Smooth muscle cell (in vitro differentiated cells): ENCODE results near the gene SLC28A1. TPM values are rescaled to one million over a fixed set of nuclear protein-coding genes. Genes with fewer than 3 reads are reported as not detected.

Experiments
- DNase-seq: peaks from one replicate; lab custom pipeline; 2025; ENCODE audit not compliant: unreplicated experiment; lab: John Stamatoyannopoulos, UW
- H2AFZ ChIP-seq: fragments of 200-600 bp; sonication (generic); 2 replicates; pipeline ENCODE4 v1.6.0; 2016; ENCODE audit warnings: antibody characterized with exemption, low read depth, mild to moderate bottlenecking
- H3F3A ChIP-seq: fragments of 200-600 bp; sonication (generic); 2 replicates; pipeline ENCODE4 v1.6.0; 2017; ENCODE audit warnings: antibody characterized with exemption, low read depth
- H3K27ac ChIP-seq: fragments of 200-600 bp; sonication (generic); 2 replicates; pipeline ENCODE4 v1.5.1; 2016; ENCODE audit warnings: low read depth, mild to moderate bottlenecking
- H3K27me3 ChIP-seq: fragments of 200-600 bp; sonication (generic); 2 replicates; pipeline ENCODE4 v1.6.1; 2016; ENCODE audit warnings: low read depth, mild to moderate bottlenecking
- H3K36me3 ChIP-seq: fragments of 200-600 bp; sonication (generic); 2 replicates; pipeline ENCODE4 v1.5.1; 2016; ENCODE audit warnings: low read depth
- H3K4me1 ChIP-seq: fragments of 200-600 bp; sonication (generic); 2 replicates; pipeline ENCODE4 v1.5.1; 2016; ENCODE audit warnings: low read depth
- H3K4me2 ChIP-seq: fragments of 200-600 bp; sonication (generic); 2 replicates; pipeline ENCODE4 v1.6.0; 2016; ENCODE audit warnings: mild to moderate bottlenecking
- H3K4me3 ChIP-seq: fragments of 200-600 bp; sonication (generic); 2 replicates; pipeline ENCODE4 v1.5.1; 2016; ENCODE audit warnings: mild to moderate bottlenecking
- H3K79me2 ChIP-seq: fragments of 200-600 bp; sonication (generic); 2 replicates; pipeline ENCODE4 v1.6.0; 2016; ENCODE audit warnings: low read depth, mild to moderate bottlenecking
- H3K9ac ChIP-seq: fragments of 200-600 bp; sonication (generic); 2 replicates; pipeline ENCODE4 v1.6.0; 2016; ENCODE audit warnings: low read depth
- H3K9me3 ChIP-seq: fragments of 200-600 bp; sonication (generic); replicated peaks from 2 replicates; pipeline ENCODE4 v1.5.1; 2016; ENCODE audit warnings: low read depth
- H4K20me1 ChIP-seq: fragments of 200-600 bp; sonication (generic); 2 replicates; pipeline ENCODE4 v1.6.0; 2016; ENCODE audit warnings: low read depth
- CTCF ChIP-seq: fragments of 200-600 bp; sonication (generic); IDR thresholded peaks from 2 replicates; pipeline ENCODE4 v1.5.1; 2017; ENCODE audit warnings: borderline replicate concordance, mild to moderate bottlenecking, antibody characterized with exemption; ENCODE audit not compliant: insufficient read depth, poor library complexity, severe bottlenecking
- WGBS: methylation state at CpG from one replicate; pipeline ENCODE4 v1.1.7; 2016; ENCODE audit warnings: low lambda C conversion rate; 5-methylcytosine and 5-hydroxymethylcytosine counted together
- polyA plus RNA-seq: library from polyadenylated mRNA; unstranded; fragments of >200 nt; fragmentation: Nextera tagmentation; extraction: Ambion mirVana; gene quantifications from 2 replicates; pipeline ENCODE4 v1.2.1, GENCODE V29; 2016
- small RNA-seq: library from RNA; depleted of rRNA; stranded (forward); fragments of <200 nt; gene quantifications from one replicate; pipeline ENCODE3, GENCODE V24; 2014
- total RNA-seq: library from RNA; depleted of rRNA; stranded (reverse); fragments of >200 nt; gene quantifications from 2 replicates; pipeline ENCODE4 v1.2.3, GENCODE V29; 2014

Gene SLC28A1
- total and polyA plus RNA-seq, 2 experiments from 2014 or later: 0.09 TPM; not detected in 1

DNA sequence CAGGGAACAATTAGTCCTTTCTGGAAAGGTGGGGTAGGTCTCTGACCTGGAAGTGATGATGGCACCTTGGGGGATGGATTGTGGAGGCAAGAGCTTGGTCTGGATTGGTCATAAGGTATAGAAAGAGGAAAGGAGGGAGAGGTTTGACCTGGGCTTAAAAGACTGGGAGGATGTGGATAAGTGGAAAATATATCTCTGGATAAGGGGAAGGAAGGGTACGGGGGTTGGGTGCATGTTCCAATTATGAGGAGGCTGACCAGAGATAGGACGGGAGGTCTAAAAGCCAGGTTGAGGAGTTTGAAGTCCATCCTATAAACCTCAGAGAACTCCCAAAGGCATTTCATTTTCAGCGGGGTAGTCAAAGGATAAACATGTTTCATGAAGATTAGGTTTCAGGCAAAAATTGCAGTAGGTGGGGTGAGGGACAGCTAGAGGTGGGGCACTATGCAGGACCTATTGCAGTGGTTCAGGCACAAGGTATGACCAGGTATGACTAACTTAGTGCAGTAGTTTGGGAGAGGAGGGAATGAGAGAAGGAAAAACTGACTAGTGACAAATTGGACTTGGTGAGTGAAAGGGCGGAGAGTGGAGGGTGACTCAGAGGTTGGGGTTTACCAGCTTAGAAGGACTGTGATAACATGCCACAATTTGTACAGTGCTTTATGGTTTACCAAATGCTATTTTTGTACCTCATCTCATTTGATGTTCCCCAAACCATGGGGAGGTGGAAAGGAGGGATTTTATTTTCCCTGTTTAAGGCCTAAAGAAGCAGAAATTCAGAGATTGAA, 107.9 kb downstream of the SLC28A1 start:
- TF ChIP-seq CTCF: no peak
- Histone ChIP-seq H3K9ac (no peak overlapping the region), H3F3A (no peaks in the 10 kb centered on the region), H3K27me3 (no peaks in the 10 kb centered on the region), H3K4me3 (no peak overlapping the region), H3K79me2 (peaks cover 49% of the 10 kb centered on the region), H3K27ac (no peak overlapping the region), H3K4me2 (peak overlapping the region; percentile 59), H2AFZ (no peak overlapping the region), H3K36me3 (no peaks in the 10 kb centered on the region), H3K9me3 (no peaks in the 10 kb centered on the region), H3K4me1 (no peaks in the 10 kb centered on the region), H4K20me1 (peaks cover 96% of the 10 kb centered on the region)
- DNase-seq: no peak
- 42% methylated on average over 4 of the region's 4 CpGs for WGBS

Small RNAs within 50 kb of the gene (small RNA-seq; reads per million reads assigned to genes)
- not detected for gene RF00402
- gene RNU6-339P: not detected
- gene RNU6-796P: not detected

Other genes starting within 250 kb of the SLC28A1 start
- 12.3 and 18.9 TPM in 2 replicates for gene WDR73, start 230.4 kb upstream of the SLC28A1 start, total RNA-seq
- 19.4 and 28.9 TPM in 2 replicates for gene WDR73, start 230.4 kb upstream of the SLC28A1 start, polyA plus RNA-seq
- 2.1 and 4.3 TPM in 2 replicates for gene NMB, start 226.5 kb upstream of the SLC28A1 start, total RNA-seq
- gene NMB, start 226.5 kb upstream of the SLC28A1 start, polyA plus RNA-seq: 6.5 and 12.7 TPM in 2 replicates
- gene SEC11A, start 168.5 kb upstream of the SLC28A1 start, total RNA-seq: 276 and 305 TPM in 2 replicates
- 228 and 236 TPM in 2 replicates for gene SEC11A, start 168.5 kb upstream of the SLC28A1 start, polyA plus RNA-seq
- 7.7 and 10.7 TPM in 2 replicates for gene ZNF592, start 136.1 kb upstream of the SLC28A1 start, total RNA-seq
- gene ZNF592, start 136.1 kb upstream of the SLC28A1 start, polyA plus RNA-seq: 10.8 and 15.7 TPM in 2 replicates
- gene ALPK3, start 67.3 kb upstream of the SLC28A1 start, total RNA-seq: 10.4 and 18.8 TPM in 2 replicates
- 3.5 and 6.1 TPM in 2 replicates for gene ALPK3, start 67.3 kb upstream of the SLC28A1 start, polyA plus RNA-seq
- gene PDE8A, start 97.2 kb downstream of the SLC28A1 start, total RNA-seq: 17.5 and 19.8 TPM in 2 replicates
- gene PDE8A, start 97.2 kb downstream of the SLC28A1 start, polyA plus RNA-seq: 4.3 and 5.5 TPM in 2 replicates